NCI-H2196 (cell line): ENCODE results near the gene CNN2.

ENCODE experiments used
- DNase-seq: peaks from one replicate; lab custom pipeline; 2025; ENCODE audit not compliant: unreplicated experiment; lab: John Stamatoyannopoulos, UW

The CNN2 gene

DNA sequence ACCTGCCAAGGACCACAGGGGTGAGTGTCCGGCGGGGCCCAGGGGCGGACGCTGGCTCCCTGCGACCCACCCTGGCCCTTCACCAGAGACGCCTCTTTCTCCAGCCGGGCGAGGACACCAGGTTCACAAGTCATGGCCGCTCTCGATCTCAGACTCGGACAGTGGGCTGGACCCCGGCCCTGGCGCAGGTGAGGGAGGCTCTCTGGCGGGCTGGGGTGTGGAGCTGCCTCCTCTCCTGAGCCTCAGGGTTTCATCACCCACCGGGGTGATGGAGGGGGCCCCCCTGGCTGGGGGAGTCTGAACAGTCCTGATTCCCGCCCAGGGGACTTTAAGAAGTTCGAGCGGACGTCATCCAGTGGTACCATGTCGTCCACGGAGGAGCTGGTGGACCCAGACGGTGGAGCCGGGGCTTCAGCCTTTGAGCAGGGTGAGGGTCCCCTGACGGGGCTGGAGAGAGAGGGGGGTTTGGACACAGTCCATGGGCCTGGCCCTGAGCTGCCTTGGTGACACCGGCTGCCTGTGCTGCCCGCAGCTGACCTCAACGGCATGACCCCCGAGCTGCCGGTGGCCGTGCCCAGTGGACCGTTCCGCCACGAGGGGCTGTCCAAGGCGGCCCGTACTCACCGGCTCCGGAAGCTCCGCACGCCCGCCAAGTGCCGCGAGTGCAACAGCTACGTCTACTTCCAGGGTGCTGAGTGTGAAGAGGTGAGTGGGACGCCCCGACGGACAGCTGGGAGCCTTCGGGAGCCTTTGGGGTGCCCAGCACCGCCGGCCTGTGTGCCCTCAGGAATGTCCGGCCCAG is 54.2 kb downstream of the CNN2 start:
- DNase-seq: no peak

DNA sequence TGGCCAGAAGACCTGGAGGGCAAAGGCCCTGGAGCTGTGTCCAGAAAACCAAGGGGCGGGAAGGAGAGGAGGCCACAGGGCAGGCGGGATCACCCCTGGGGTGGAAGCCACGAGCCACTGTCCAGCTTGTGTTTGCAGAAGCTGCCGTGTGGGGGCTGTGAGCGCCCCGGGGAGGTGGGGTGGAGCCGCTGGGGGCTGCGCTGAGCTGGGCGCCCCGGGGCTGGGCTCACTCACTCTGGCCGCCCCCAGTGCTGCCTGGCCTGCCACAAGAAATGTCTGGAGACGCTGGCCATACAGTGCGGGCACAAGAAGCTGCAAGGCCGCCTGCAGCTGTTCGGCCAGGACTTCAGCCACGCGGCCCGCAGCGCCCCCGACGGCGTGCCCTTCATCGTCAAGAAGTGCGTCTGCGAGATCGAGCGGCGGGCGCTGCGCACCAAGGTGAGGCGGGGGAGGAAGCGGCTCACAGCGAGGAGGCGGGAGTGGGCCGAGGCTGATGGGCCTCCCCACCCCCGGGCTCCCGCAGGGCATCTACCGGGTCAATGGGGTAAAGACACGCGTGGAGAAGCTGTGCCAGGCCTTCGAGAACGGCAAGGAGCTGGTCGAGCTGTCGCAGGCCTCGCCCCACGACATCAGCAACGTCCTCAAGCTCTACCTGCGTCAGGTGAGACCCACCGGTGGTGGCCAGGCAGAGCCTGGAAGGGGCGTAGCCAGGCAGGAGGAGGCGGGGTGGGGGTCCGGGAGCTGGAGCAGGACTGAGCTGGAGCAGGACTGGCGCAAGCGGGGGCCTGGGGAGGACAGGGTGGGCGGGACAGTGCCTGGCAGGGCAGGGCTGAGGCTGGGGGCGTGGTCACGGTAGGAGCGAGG is 55.1 kb downstream of the CNN2 start:
- DNase-seq: no peak

DNA sequence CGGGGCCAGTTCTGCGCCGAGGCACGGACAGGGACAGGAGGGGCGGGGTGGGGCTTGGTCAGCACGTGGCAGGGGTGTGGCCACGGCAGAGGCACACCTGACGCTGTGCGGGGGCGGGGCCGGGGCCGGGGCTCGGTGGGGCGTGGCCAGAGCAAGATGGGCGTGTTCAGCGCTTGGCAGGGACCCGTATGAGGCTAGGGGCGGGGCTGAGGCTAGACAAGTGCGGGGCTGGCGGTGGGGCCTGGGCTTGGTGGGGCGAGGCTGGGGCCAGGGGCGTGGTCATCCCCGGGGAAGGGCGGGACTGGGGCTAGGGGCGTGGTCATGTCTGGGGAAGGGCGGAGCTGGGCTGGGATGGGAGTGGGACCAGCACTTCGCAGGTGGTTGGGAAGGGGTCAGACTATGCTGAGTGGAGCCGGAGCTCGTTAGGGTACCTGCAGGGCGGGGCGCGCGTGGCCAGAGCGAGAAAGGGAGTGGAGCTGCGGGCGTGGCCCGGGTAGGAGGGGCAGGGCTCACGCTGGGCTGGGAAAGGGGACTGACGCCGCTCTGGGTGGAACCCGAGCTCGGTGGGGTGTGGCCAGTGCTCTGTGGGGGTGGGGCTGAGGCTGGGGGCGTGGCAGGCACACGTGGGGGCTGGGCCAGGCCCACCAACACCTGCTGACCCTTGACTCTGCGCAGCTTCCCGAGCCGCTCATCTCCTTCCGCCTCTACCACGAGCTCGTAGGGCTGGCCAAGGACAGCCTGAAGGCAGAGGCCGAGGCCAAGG is 55.9 kb downstream of the CNN2 start:
- peak; percentile 97 for DNase-seq

DNA sequence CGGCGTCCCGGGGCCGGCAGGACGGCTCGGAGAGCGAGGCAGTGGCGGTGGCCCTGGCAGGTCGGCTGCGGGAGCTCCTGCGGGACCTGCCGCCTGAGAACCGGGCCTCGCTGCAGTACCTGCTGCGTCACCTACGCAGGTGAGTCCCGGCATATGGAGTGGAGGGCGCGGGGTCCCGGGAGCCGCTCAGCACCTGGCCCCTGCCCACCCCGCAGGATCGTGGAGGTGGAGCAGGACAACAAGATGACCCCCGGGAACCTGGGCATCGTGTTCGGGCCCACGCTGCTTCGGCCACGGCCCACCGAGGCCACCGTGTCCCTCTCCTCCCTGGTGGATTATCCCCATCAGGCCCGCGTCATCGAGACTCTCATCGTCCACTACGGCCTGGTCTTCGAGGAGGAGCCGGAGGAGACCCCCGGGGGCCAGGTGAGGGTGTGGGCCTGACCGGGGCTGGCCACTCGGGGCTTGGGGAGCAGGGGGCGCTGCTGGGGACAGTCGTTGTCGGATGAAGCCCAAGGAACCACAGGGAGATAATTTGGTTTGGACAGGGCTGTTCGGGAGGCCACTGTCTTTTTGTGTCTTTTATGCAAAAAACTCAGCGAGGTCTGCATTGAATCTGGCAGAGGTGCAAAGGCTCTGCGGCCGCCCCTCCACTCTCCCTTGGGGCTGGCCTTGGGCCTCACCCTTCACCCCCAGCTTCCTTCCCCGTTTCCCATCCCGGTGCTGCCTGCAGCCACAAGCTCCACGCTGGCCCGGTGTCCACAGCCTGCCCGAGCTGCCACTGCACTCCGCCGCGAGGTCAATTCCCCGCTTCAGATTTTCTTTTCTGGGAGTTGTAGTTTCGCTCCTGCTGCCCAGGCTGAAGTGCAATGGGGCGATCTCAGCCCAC is 56.8 kb downstream of the CNN2 start:
- DNase-seq: no peak

DNA sequence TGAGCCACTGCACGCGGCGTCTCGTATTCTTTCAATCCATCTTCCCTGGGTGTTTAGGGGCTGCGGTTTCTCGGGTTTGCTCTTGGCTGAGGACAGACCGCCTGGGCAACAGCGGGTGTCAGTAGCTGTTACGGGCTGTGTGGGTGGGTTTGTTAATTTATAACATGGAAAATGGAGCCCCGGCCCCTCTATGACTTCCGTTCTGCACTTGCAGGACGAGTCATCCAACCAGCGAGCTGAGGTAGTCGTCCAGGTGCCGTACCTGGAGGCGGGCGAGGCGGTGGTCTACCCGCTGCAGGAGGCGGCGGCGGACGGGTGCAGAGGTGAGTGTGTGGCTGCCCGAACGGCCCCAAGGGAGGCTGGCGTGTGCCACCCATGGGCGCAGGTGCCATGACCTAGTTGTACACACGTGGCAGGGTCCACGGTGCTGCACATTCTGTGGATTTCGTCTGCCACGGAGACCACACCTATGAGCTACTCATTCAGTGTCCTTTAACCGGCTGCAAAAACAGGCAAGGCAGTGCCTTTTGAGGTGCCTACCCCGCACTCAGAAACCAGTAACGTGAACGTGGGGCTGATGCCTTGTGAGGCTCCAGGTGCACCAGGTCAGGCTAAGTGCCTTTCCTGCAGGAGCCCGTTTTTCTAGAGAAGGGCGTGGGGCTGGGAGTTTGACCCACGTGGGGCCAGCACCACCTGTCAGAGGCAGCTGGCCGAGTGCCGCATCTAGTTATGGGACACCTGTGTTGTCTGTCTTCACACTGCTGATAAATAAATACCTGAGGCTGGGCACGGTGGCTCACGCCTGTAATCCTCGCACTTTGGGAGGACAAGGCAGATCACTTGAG is 57.8 kb downstream of the CNN2 start:
- DNase-seq: no peak

DNA sequence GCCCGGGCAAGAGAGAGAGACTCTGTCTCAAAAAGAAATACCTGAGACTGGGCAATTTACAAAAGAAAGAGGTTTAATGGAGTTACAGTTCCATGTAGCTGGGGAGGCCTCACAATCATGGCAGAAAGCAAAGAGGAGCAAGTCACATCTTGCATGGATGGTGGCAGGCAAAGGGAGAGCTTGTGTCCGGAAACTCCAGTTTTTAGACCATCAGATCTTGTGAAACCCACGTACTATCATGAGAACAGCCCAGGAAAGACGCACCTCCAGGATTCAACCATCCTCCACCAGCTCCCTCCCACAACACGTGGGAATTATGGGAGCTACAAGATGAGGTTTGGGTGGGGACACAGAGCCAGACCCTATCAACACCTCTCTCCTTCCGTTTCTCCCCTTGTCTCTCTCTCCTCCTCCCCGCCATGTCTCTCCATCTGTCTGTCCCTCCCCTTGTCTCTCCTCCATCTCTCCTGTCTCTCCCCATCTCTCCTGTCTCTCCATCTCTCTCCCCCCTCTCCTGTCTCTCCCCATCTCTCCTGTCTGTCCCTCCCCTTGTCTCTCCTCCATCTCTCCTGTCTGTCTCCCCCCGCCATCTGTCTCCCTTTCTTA is 58.7 kb downstream of the CNN2 start:
- no peak for DNase-seq

DNA sequence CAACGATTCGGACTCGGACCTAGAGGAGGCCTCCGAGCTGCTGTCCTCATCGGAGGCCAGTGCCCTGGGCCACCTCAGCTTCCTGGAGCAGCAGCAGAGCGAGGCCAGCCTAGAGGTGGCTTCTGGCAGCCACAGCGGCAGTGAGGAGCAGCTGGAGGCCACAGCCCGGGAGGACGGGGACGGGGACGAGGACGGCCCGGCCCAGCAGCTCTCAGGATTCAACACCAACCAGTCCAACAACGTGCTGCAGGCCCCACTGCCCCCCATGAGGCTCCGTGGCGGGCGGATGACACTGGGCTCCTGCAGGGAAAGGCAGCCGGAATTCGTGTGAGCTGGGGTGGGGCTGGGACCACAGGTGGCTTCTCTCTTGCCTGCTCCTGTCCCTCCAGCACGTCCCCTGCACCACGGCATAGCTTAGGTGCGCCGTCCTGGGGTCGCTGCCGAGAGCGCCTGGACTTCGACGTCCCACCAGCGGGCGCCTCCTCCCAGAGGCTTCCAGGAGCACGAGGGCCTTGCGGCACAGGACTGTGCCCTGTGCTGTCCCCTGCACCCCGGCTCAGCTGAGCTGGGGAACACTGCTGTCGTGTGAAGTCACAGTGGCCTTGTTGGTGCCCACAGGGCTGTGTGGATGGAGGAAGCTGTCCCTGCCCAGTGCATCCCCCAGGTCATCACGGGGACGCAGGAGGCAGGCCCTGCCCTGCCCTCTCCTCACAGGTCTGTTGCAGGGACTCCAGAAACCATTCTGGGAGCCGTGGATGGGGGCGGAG is 59.5 kb downstream of the CNN2 start:
- DNase-seq: no peak

DNA sequence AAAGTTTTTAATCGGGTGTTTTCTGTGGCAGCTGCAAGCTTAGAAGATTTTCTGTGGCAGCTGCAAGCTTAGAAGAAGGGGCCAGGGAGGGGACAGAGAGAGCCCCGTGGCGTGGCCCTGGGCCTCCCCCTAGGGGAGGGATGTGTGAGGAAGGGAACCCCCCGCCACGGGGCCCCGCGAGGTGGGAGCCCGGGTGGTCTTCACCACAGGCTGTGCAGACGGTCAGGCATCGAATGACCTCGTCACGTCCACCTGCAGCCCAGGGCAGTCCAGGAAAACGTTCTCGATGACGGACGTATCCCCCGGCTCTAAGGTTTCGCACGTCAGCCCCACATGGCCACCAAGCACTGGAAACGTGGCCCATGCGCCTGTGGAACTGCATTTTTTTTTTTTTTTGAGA is 60.2 kb downstream of the CNN2 start:
- DNase-seq: no peak

DNA sequence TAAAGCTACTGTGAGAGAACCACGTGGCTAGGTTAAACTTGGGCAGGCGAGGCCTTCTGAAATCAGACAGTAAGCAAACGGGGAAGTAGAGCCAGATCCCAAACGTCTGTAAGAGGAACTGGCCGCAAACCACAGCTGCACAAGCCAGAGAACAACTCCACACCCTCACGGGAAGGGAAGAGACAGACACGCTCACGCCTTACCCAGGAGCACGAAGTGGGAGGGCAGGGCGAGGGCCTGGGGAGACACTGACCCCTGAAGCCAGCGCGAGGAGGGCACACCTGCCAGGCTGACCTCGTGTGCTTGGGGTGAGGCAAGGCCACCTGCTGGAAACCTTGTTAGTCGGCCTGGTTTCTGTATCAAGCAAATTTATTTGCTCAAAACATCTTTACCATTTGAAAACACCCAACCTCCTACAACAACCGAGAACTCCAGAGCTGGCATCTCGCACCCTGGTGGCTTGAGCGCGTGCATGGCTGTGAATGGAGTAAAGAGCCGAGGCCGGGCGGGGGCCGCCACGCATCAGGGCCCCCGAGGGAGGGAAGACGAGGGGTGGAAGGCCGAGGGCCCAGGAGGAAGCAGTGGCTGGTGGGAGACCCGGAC is 61.5 kb downstream of the CNN2 start:
- DNase-seq: no peak

DNA sequence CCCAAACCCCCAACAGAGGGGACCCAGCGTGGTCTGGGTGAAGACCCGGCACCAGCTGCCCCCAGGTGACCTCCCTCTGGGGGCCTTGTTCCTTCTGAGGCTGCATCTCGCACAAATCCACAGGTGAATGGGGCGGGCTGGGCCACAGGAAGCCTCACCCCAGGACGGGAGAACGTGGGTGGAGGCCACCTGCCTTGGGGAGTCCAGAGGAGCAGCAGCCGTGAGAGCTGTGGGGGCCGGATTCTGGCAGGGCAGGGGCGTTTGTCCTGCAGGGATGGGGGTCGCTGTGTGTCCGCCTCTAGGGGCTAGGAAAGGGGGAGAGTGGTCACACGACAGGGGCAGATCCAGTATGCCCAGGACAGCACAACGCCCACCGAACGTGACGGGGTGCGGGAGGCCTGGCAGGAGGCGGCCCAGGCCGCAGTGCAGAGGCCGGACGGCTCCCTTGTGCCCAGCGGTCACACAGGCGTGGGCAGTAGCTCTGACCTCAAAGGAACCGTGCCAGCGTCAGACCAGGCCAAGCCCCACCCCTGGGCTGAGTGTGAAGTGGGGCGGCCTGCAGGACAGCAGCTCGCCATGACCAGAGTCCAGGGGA is 62.1 kb downstream of the CNN2 start:
- DNase-seq: no peak
